HuH-7 (cell line): ENCODE data around the gene SESTD1.
"Not testable (repeated sequence)": the region's sequence is repeated elsewhere in the genome, so short reads cannot be mapped to it uniquely, and the experiment has no call there.

ENCODE experiments used
- DNase-seq: peaks from one replicate; pipeline ENCODE4 v3.0.0; 2011; ENCODE audit warnings: low spot score

Gene SESTD1

GRCh38 chr2:179106676-179107428 lies 157.8 kb downstream of the SESTD1 start:
- no peak for DNase-seq

GRCh38 chr2:179106342-179106675 lies 158.3 kb downstream of the SESTD1 start:
- DNase-seq, result no peak

- no peak for DNase-seq
Observed at GRCh38 chr2:179104736-179105135, 159.9 kb downstream of the SESTD1 start.

- DNase-seq, result no peak
Observed at GRCh38 chr2:179098080-179098689, 166.4 kb downstream of the SESTD1 start.

- no peak for DNase-seq
Observed at GRCh38 chr2:179097131-179097530, 167.5 kb downstream of the SESTD1 start.

- DNase-seq, result no peak
Observed at GRCh38 chr2:179096090-179096489, 168.5 kb downstream of the SESTD1 start.

GRCh38 chr2:179092912-179093311 lies 171.7 kb downstream of the SESTD1 start:
- not testable (repeated sequence) for DNase-seq

GRCh38 chr2:179082697-179083096 lies 181.9 kb downstream of the SESTD1 start:
- no peak for DNase-seq

GRCh38 chr2:179081954-179082353 lies 182.7 kb downstream of the SESTD1 start:
- DNase-seq, result no peak

- no peak for DNase-seq
Observed at GRCh38 chr2:179072527-179072926, 192.1 kb downstream of the SESTD1 start.

GRCh38 chr2:179071810-179072355 lies 192.7 kb downstream of the SESTD1 start:
- DNase-seq, result no peak

- DNase-seq, result no peak
Observed at GRCh38 chr2:179070895-179071294, 193.7 kb downstream of the SESTD1 start.

- DNase-seq, result no peak
Observed at GRCh38 chr2:179069685-179070084, 194.9 kb downstream of the SESTD1 start.

GRCh38 chr2:179068991-179069643 lies 195.5 kb downstream of the SESTD1 start:
- no peak for DNase-seq

- no peak for DNase-seq
Observed at GRCh38 chr2:179059026-179059700, 205.5 kb downstream of the SESTD1 start.

GRCh38 chr2:179057737-179058136 lies 206.9 kb downstream of the SESTD1 start:
- DNase-seq, result no peak

- not testable (repeated sequence) for DNase-seq
Observed at GRCh38 chr2:179053568-179053967, 211.1 kb downstream of the SESTD1 start.
